OCI-LY1 (cell line): ENCODE results near the gene GPHB5.
"Not testable (repeated sequence)": the region's sequence is repeated elsewhere in the genome, so short reads cannot be mapped to it uniquely, and the experiment has no call there.

Source experiments
- H2AFZ ChIP-seq: fragments of 200-600 bp; sonication (generic), shearing (Covaris generic); 2 replicates; pipeline ENCODE4 v1.6.0; 2014; ENCODE audit warnings: antibody characterized with exemption, mild to moderate bottlenecking, low read length
- H3F3A ChIP-seq: fragments of 200-600 bp; sonication (generic), shearing (Covaris generic); 2 replicates; pipeline ENCODE4 v1.6.0; 2014; ENCODE audit warnings: mild to moderate bottlenecking, antibody characterized with exemption, low read length, moderate library complexity; ENCODE audit not compliant: insufficient read depth
- H3K27ac ChIP-seq: fragments of 200-600 bp; sonication (generic); 2 replicates; pipeline ENCODE4 v1.5.1; 2014; ENCODE audit warnings: low read length, mixed run types, mild to moderate bottlenecking, low read depth; ENCODE audit not compliant: poor library complexity, severe bottlenecking
- H3K27me3 ChIP-seq: fragments of 200-600 bp; sonication (generic); 2 replicates; pipeline ENCODE4 v1.6.0; 2014; ENCODE audit warnings: antibody characterized with exemption, mild to moderate bottlenecking, low read length, moderate library complexity; ENCODE audit not compliant: insufficient read depth
- H3K36me3 ChIP-seq: fragments of 200-600 bp; sonication (generic); 2 replicates; pipeline ENCODE4 v1.6.1; 2014; ENCODE audit warnings: mild to moderate bottlenecking, antibody characterized with exemption, low read length, moderate library complexity, mixed read lengths; ENCODE audit not compliant: insufficient read depth
- H3K4me1 ChIP-seq: fragments of 200-600 bp; sonication (generic); 2 replicates; pipeline ENCODE4 v1.5.1; 2014; ENCODE audit warnings: mild to moderate bottlenecking, low read length, moderate library complexity; ENCODE audit not compliant: insufficient read depth, severe bottlenecking
- H3K4me2 ChIP-seq: fragments of 200-600 bp; sonication (generic), shearing (Covaris generic); 2 replicates; pipeline ENCODE4 v1.6.1; 2014; ENCODE audit warnings: low read length
- H3K4me3 ChIP-seq: fragments of 200-600 bp; sonication (generic); 2 replicates; pipeline ENCODE4 v1.5.1; 2014; ENCODE audit warnings: low read length, low read depth, mild to moderate bottlenecking, mixed read lengths; ENCODE audit not compliant: poor library complexity, severe bottlenecking
- H3K79me2 ChIP-seq: fragments of 200-600 bp; shearing (Covaris generic); 2 replicates; pipeline ENCODE4 v1.6.1; 2016; ENCODE audit warnings: mixed run types, low read length, mixed read lengths; ENCODE audit not compliant: insufficient read depth
- H3K9ac ChIP-seq: fragments of 200-600 bp; sonication (generic), shearing (Covaris generic); 2 replicates; pipeline ENCODE4 v1.6.1; 2014; ENCODE audit warnings: mild to moderate bottlenecking, low read length, mixed read lengths
- H3K9me2 ChIP-seq: fragments of 200-600 bp; sonication (generic), shearing (Covaris generic); 2 replicates; pipeline ENCODE4 v1.6.1; 2014; ENCODE audit warnings: low read depth, mild to moderate bottlenecking, low read length, mixed read lengths
- H3K9me3 ChIP-seq: fragments of 200-600 bp; shearing (Covaris generic); 2 replicates; pipeline ENCODE4 v1.6.1; 2014; ENCODE audit warnings: low read length, mixed read lengths
- H4K20me1 ChIP-seq: fragments of 200-600 bp; sonication (generic), shearing (Covaris generic); 2 replicates; pipeline ENCODE4 v1.6.0; 2016; ENCODE audit warnings: mild to moderate bottlenecking, low read length; ENCODE audit not compliant: insufficient read depth
- EZH2 ChIP-seq: fragments of 200-600 bp; sonication (generic), shearing (Covaris generic); IDR thresholded peaks from 2 replicates; pipeline ENCODE4 v1.8.0; 2017; ENCODE audit warnings: borderline replicate concordance, mixed run types, mild to moderate bottlenecking, antibody characterized with exemption, low read length, moderate library complexity, mixed read lengths
- TF ChIP-seq, protein P1 (sequence below): fragments of 200-600 bp; sonication (generic), shearing (Covaris generic); IDR thresholded peaks from 2 replicates; pipeline ENCODE4 v1.5.1; 2017; ENCODE audit warnings: mild to moderate bottlenecking, antibody characterized with exemption, low read length, moderate library complexity, mixed read lengths

The GPHB5 gene

DNA sequence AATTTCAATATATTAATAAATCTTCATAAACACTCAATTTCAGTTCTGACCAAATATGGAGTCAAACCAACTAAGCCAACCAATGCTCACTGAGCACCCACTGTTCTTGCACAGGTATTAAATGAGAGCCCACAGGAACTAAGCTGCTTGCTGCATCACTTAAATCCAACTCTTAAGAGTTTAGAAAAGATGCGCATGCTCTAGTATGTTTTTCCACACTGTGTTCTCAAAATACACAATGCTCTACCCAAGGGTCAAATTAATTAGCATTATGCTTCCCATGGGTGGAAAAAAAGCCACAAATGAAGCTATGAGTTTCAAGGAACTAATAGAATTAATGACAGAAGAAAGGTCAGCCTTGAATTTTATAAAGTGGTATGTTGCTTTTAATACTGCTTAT lies 3.7 kb upstream of the GPHB5 start:
- Histone ChIP-seq H3K79me2 (no peaks in the 10 kb centered on the region), H4K20me1 (no peaks in the 10 kb centered on the region), H2AFZ (no peak overlapping the region), H3K4me3 (no peak overlapping the region), H3K9me3 (no peaks in the 10 kb centered on the region), H3K4me2 (no peak overlapping the region), H3K4me1 (no peaks in the 10 kb centered on the region), H3K27me3 (no peaks in the 10 kb centered on the region), H3K9me2 (no peaks in the 10 kb centered on the region), H3K27ac (no peak overlapping the region), H3F3A (no peaks in the 10 kb centered on the region), H3K36me3 (no peaks in the 10 kb centered on the region), H3K9ac (no peak overlapping the region)
- TF ChIP-seq, protein P1, sequence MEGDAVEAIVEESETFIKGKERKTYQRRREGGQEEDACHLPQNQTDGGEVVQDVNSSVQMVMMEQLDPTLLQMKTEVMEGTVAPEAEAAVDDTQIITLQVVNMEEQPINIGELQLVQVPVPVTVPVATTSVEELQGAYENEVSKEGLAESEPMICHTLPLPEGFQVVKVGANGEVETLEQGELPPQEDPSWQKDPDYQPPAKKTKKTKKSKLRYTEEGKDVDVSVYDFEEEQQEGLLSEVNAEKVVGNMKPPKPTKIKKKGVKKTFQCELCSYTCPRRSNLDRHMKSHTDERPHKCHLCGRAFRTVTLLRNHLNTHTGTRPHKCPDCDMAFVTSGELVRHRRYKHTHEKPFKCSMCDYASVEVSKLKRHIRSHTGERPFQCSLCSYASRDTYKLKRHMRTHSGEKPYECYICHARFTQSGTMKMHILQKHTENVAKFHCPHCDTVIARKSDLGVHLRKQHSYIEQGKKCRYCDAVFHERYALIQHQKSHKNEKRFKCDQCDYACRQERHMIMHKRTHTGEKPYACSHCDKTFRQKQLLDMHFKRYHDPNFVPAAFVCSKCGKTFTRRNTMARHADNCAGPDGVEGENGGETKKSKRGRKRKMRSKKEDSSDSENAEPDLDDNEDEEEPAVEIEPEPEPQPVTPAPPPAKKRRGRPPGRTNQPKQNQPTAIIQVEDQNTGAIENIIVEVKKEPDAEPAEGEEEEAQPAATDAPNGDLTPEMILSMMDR, result no peak

DNA sequence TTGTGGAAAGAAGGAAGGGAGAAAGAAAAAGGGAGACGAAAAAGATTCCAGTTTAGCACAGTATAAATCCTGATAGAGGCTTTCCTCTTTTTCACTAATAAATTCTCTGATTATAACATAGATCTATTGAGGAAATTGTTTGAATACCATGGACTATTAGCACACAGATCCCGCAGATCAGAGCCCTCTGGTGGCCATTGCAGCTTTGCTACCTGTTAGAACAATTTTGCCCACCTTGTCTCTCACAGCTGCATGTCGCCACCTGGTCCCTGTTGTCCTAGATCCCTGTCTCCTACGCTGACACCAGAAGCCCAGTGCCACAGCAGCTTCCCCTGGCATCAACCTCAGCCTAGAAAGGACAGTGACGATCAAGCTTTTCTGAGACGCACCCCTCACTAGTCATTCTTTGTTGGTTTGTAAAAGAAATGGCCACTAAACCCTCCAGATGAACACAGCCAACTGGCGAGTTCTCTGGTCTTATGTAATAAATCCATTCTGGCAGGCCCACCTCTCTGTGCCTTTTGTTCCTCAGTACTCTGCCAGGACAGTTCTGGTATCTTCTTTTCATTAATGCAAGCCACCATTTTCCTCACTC lies 9.9 kb downstream of the GPHB5 start:
- no peak overlapping the region for H3K4me2 ChIP-seq
- no peaks in the 10 kb centered on the region for H3K79me2 ChIP-seq
- H3K4me3 ChIP-seq, result no peak overlapping the region
- H3K36me3 ChIP-seq, result no peaks in the 10 kb centered on the region
- TF ChIP-seq, protein P1, result peak; percentile 69
- no peak for TF ChIP-seq EZH2
- H2AFZ ChIP-seq, result no peak overlapping the region
- no peaks in the 10 kb centered on the region for H3K9me2 ChIP-seq
- no peaks in the 10 kb centered on the region for H3K4me1 ChIP-seq
- no peaks in the 10 kb centered on the region for H3K27me3 ChIP-seq
- H3K9me3 ChIP-seq, result no peaks in the 10 kb centered on the region
- H3F3A ChIP-seq, result no peaks in the 10 kb centered on the region
- no peak overlapping the region for H3K27ac ChIP-seq
- no peaks in the 10 kb centered on the region for H4K20me1 ChIP-seq
- H3K9ac ChIP-seq, result no peak overlapping the region

- not testable (repeated sequence) for H3K9me3 ChIP-seq, H3K4me1 ChIP-seq, H2AFZ ChIP-seq, H3K9ac ChIP-seq, H3K4me3 ChIP-seq, H3K27me3 ChIP-seq, H3K36me3 ChIP-seq, H3K79me2 ChIP-seq, H3K9me2 ChIP-seq, H3K27ac ChIP-seq, H4K20me1 ChIP-seq, H3K4me2 ChIP-seq, H3F3A ChIP-seq
Observed at GRCh38 chr14:63304429-63304828, 14.3 kb downstream of the GPHB5 start.

DNA sequence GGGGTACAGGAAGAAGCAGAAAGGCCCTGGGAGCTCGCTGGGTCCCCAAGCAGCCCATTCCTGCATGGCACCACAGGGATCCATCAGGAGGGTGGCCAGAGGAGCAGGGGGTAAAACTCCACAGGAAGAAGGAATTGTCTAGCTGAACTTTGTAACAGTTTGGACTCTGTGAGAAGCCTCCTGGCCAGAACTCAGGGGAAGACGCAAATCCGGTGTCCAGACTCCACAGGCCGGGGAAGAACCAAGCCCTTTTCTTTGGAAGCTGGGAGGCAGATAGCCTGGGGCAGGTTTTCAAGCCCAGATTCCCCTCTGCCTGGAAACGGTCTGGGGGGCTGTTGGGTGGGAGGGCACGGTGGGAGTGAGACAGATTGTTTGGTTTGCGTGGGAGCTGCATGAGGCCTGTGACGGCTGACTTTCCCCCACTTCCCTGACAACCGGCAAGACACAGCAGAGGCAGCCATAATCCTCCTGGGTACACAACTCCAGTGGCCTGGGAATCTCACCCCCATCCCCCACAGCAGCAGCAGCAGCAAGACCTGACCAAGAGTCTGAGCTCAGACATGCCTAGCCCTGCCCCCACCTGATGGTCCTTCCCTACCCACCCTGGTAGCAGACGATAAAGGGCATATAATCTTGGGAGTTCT lies 16.7 kb downstream of the GPHB5 start:
- no peaks in the 10 kb centered on the region for H3F3A ChIP-seq
- no peak overlapping the region for H3K27ac ChIP-seq
- no peaks in the 10 kb centered on the region for H3K79me2 ChIP-seq
- no peak for TF ChIP-seq EZH2
- TF ChIP-seq, protein P1, result no peak
- H3K4me2 ChIP-seq, result no peak overlapping the region
- no peaks in the 10 kb centered on the region for H4K20me1 ChIP-seq
- H3K9me2 ChIP-seq, result no peaks in the 10 kb centered on the region
- 0 out of 2 replicates have a peak, but pooled peaks cover 3% of the 10 kb centered on the region for H3K27me3 ChIP-seq
- H3K4me1 ChIP-seq, result no peaks in the 10 kb centered on the region
- H2AFZ ChIP-seq, result no peak overlapping the region
- H3K4me3 ChIP-seq, result no peak overlapping the region
- H3K9ac ChIP-seq, result no peak overlapping the region
- H3K36me3 ChIP-seq, result no peaks in the 10 kb centered on the region
- no peaks in the 10 kb centered on the region for H3K9me3 ChIP-seq
